AG10803 (cell line): ENCODE results near the gene ATAD3B.
"Not testable (repeated sequence)": the region's sequence is repeated elsewhere in the genome, so short reads cannot be mapped to it uniquely, and the experiment has no call there.

Source experiments
- DNase-seq: peaks from one replicate; pipeline ENCODE4 v3.0.0; 2010; ENCODE audit warnings: low read depth
- H3K4me3 ChIP-seq: 2 replicates; pipeline ENCODE4 v1.5.1; 2011; ENCODE audit warnings: mild to moderate bottlenecking, low read length, control low read depth
- TF ChIP-seq, protein P1 (sequence below): conservative IDR thresholded peaks from 2 replicates; pipeline ENCODE4 v1.5.1; 2011; ENCODE audit warnings: mild to moderate bottlenecking, low read length, control low read depth, inconsistent platforms

The ATAD3B gene

GRCh38 chr1:1425753-1426495 lies 45.6 kb upstream of the ATAD3B start:
- TF ChIP-seq, protein P1, sequence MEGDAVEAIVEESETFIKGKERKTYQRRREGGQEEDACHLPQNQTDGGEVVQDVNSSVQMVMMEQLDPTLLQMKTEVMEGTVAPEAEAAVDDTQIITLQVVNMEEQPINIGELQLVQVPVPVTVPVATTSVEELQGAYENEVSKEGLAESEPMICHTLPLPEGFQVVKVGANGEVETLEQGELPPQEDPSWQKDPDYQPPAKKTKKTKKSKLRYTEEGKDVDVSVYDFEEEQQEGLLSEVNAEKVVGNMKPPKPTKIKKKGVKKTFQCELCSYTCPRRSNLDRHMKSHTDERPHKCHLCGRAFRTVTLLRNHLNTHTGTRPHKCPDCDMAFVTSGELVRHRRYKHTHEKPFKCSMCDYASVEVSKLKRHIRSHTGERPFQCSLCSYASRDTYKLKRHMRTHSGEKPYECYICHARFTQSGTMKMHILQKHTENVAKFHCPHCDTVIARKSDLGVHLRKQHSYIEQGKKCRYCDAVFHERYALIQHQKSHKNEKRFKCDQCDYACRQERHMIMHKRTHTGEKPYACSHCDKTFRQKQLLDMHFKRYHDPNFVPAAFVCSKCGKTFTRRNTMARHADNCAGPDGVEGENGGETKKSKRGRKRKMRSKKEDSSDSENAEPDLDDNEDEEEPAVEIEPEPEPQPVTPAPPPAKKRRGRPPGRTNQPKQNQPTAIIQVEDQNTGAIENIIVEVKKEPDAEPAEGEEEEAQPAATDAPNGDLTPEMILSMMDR, result no peak
- no peak for DNase-seq
- no peak overlapping the region for H3K4me3 ChIP-seq

DNA sequence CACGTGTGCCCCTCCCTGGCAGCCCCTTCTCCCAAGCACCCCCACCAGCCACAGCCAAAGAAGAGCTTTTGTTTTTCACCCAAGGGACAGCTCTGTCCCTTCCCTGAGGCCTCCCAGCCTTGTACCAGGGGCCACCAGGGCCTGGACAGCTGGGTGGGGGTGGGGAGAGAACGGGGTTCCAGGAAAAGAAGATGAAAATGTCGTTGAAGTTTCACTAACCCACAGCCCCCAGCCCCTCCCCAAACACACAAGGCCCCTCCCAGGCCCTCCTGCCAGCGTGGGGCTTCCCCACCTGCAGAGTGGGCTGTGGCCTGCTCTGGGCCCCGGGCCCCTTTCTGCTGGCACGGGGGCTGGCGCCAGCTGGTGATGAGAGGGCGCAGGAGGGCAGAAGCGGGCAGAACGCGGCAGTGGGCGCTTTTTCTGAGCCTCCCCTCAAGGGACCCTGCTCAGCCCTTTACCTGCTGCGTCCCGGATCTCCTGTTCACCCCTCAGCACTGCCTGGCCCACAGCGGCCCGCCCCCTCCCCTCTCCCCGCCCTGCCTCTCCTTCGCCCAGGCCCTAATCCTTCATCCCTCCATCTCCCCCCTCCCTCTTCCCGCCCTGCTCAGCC lies 45.0 kb upstream of the ATAD3B start:
- H3K4me3 ChIP-seq, result no peak overlapping the region
- no peak for DNase-seq
- TF ChIP-seq, protein P1, result no peak

- no peak for DNase-seq
- peak overlapping the region; percentile 36 for H3K4me3 ChIP-seq
- TF ChIP-seq, protein P1, result no peak
These were observed 44.3 kb upstream of the ATAD3B start for GRCh38 chr1:1427106-1427819.

DNA sequence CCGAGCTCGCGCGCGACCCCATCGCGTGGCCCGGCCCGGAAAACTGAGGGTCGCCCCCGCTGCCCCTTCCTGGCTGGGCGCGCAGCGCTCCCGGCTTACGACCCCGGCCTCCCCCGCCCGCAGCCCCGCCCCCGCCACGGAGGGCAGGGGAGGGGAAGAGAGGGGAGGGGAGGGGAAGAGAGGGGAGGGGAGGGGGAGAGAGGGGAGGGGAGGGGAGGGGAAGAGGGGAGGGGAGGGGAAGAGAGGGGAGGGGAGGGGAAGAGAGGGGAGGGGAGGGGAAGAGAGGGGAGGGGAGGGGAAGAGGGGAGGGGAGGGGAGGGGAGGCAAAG lies 43.8 kb upstream of the ATAD3B start:
- peak overlapping the region; percentile 36 for H3K4me3 ChIP-seq
- TF ChIP-seq, protein P1, result no peak
- DNase-seq, result no peak

DNA sequence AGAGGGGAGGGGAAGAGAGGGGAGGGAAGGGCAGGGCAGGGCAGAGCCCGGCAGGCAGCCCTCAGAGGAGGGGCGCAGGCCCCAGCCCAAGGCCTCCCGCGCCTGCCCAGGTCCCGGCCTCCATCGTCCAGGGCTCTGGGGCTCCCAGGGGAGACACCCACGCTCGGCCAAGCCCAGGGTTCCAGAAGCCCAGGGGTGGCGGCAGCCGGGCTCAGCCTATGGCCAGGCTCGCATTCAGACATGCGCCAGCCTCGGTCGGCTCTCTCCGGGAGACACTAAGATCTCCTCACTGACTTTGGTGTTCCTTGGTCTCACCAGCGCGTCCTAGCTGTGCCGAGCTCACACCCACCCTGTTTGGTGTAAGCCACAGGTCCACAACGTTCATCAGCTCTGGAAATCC lies 43.4 kb upstream of the ATAD3B start:
- DNase-seq, result no peak
- H3K4me3 ChIP-seq, result no peak overlapping the region
- TF ChIP-seq, protein P1, result no peak

DNA sequence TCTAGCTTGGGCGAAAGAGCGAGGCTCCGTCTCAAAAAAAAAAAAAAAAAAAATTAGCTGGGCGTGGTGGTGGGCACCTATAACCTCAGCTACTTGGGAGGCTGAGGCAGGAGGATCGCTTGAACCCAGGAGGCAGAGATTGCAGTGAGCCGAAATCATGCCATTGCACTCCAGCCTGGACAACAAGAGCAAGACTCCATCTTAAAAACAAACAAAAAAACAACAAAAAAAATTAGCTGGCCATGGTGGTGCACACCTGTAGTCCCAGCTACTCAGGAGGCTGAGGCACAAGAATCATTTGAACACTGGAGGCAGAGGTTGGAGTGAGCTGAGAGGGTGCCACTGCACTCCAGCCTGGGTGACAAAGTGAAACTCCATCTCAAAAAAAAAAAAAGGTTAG lies 42.6 kb upstream of the ATAD3B start:
- DNase-seq, H3K4me3 ChIP-seq: not testable (repeated sequence)

DNA sequence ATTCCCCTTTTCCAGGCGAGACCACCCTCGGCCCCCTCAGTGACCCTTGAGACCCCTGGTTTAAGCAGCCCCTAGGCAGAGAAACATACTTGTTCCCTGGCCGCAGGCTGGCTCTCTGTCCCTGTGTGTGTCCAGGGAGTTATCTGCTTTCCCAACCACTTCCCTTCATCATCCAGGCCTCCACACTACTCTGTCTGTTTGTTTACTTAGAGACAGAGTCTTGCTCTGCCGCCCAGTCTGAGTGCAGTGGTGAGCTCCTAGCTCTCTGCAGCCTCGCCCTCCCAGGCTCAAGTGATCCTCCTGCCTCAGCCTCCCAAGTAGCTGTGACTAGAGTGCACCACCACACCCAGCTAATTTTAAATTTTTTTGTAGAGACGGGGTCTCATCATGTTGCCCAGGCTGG lies 41.9 kb upstream of the ATAD3B start:
- no peak for DNase-seq
- TF ChIP-seq, protein P1, result no peak
- H3K4me3 ChIP-seq, result no peak overlapping the region
